ENCODE data around the gene PARD3.

PARD3 gene

DNA sequence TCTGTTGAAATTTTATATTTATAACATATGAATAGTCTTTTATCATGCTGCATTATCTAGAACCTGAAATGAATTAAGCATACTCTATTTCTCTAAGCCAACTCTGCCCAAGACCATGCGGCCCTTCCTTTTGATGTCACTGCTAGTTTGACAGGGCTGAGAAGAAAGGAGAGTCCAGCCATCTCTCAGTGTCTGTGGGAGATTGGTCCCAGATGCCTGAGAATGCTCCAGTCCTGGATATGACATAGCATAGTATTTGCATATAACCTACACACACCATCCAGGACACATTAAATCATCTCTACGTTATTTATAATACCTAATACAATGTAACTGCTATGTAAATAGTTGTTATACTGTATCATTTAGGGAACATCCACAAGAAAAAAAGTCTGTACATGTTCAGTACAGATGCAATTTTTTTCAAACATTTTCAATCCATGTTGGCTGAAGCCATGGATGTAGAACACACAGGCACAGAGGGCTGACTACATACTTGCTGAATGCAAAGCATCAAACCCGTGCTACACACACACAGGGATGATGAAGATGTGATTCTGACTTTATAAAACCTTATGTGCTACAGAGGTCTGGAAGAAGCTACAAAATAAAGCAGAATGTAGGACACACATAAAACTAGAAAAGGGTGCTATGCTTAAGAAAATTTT lies 315.4 kb downstream of the PARD3 start:
- DNase-seq (no peak), ATAC-seq (ENCODE audit: insufficient read depth, low read depth) (no peak)
- Histone ChIP-seq H2AFZ (ENCODE audit: low read depth, low read length) (no peak overlapping the region), H3K4me3 (ENCODE audit: low read depth in 1 of 2, low read length in 2 of 2) (no peak overlapping the region), H3K9ac (ENCODE audit: low read depth, low read length) (no peak overlapping the region), H3K4me1 (ENCODE audit: insufficient read depth, low read length) (no peaks in the 10 kb centered on the region), H3K36me3 (ENCODE audit: insufficient read depth, low read length) (no peaks in the 10 kb centered on the region), H3K4me2 (ENCODE audit: insufficient read depth, low read length) (no peak overlapping the region), H3K9me3 (ENCODE audit: insufficient read depth, low read length, severe bottlenecking) (no peaks in the 10 kb centered on the region), H4K20me1 (ENCODE audit: insufficient read depth, low read length) (no peaks in the 10 kb centered on the region; the same call in 1 of the 2 replicates), H3K79me2 (ENCODE audit: insufficient read depth, low read length) (no peaks in the 10 kb centered on the region), H3K27ac (ENCODE audit: low read length) (no peak overlapping the region), H3K27me3 (ENCODE audit: insufficient read depth, low read length, poor library complexity) (no peaks in the 10 kb centered on the region)
- TF ChIP-seq EZH2 (IDR thresholded peaks at IDR 0.05; ENCODE audit: borderline replicate concordance, low read depth, low read length, severe bottlenecking): no peak
- TF ChIP-seq CTCF (IDR thresholded peaks at IDR 0.05; ENCODE audit: borderline replicate concordance, extremely low read depth, low read length, poor library complexity, severe bottlenecking): no peak

GRCh38 chr10:34498821-34499220 lies 316.3 kb downstream of the PARD3 start:
- Histone ChIP-seq H3K27me3 (ENCODE audit: insufficient read depth, low read length, poor library complexity) (no peaks in the 10 kb centered on the region), H2AFZ (ENCODE audit: low read depth, low read length) (no peak overlapping the region), H3K4me2 (ENCODE audit: insufficient read depth, low read length) (no peak overlapping the region), H3K36me3 (ENCODE audit: insufficient read depth, low read length) (no peaks in the 10 kb centered on the region), H3K79me2 (ENCODE audit: insufficient read depth, low read length) (no peaks in the 10 kb centered on the region), H3K4me3 (ENCODE audit: low read depth in 1 of 2, low read length in 2 of 2) (no peak overlapping the region), H3K4me1 (ENCODE audit: insufficient read depth, low read length) (no peaks in the 10 kb centered on the region), H3K9me3 (ENCODE audit: insufficient read depth, low read length, severe bottlenecking) (no peaks in the 10 kb centered on the region), H3K9ac (ENCODE audit: low read depth, low read length) (no peak overlapping the region), H3K27ac (ENCODE audit: low read length) (no peak overlapping the region), H4K20me1 (ENCODE audit: insufficient read depth, low read length) (no peaks in the 10 kb centered on the region; the same call in 1 of the 2 replicates)
- ATAC-seq (ENCODE audit: insufficient read depth, low read depth): no peak
- DNase-seq: no peak
- no peak for TF ChIP-seq CTCF (IDR thresholded peaks at IDR 0.05; ENCODE audit: borderline replicate concordance, extremely low read depth, low read length, poor library complexity, severe bottlenecking)
- no peak for TF ChIP-seq EZH2 (IDR thresholded peaks at IDR 0.05; ENCODE audit: borderline replicate concordance, low read depth, low read length, severe bottlenecking)

DNA sequence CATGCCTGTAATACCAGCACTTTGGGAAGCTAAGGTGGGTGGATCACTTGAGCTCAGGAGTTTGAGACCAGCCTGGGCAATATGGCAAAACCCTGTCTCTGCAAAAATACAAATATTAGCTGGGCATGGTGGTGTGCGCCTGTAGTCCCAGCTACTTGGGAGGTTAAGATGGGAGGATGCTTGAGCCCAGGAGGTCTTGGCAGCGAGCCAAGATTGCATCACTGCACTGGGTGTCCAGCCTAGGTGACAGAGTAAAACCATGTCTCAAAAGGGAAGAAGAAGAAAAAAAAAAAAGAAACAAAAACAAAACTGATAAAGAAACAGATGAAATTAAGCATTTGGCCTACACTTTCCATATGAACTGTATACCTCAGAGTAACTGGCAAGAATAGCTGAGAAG lies 319.2 kb downstream of the PARD3 start:
- H3K79me2 ChIP-seq (ENCODE audit: insufficient read depth, low read length): no peaks in the 10 kb centered on the region
- H3K27ac ChIP-seq (ENCODE audit: low read length): no peak overlapping the region
- H4K20me1 ChIP-seq (ENCODE audit: insufficient read depth, low read length): no peaks in the 10 kb centered on the region; the same call in 1 of the 2 replicates
- no peak overlapping the region for H3K9ac ChIP-seq (ENCODE audit: low read depth, low read length)
- H3K4me2 ChIP-seq (ENCODE audit: insufficient read depth, low read length): no peak overlapping the region
- H3K4me3 ChIP-seq (ENCODE audit: low read depth in 1 of 2, low read length in 2 of 2): no peak overlapping the region
- H3K9me3 ChIP-seq (ENCODE audit: insufficient read depth, low read length, severe bottlenecking): no peaks in the 10 kb centered on the region
- no peaks in the 10 kb centered on the region for H3K27me3 ChIP-seq (ENCODE audit: insufficient read depth, low read length, poor library complexity)
- H2AFZ ChIP-seq (ENCODE audit: low read depth, low read length): no peak overlapping the region
- DNase-seq (no peak), ATAC-seq (ENCODE audit: insufficient read depth, low read depth) (no peak)
- H3K36me3 ChIP-seq (ENCODE audit: insufficient read depth, low read length): no peaks in the 10 kb centered on the region
- TF ChIP-seq EZH2 (IDR thresholded peaks at IDR 0.05; ENCODE audit: borderline replicate concordance, low read depth, low read length, severe bottlenecking): no peak
- TF ChIP-seq CTCF (IDR thresholded peaks at IDR 0.05; ENCODE audit: borderline replicate concordance, extremely low read depth, low read length, poor library complexity, severe bottlenecking): no peak
- H3K4me1 ChIP-seq (ENCODE audit: insufficient read depth, low read length): no peaks in the 10 kb centered on the region
